NCI-H187 treated with DMSO at 0.1 percent for 48 hours (cell line): ENCODE data around the gene C16orf92.
"Not testable (repeated sequence)": the region's sequence is repeated elsewhere in the genome, so short reads cannot be mapped to it uniquely, and the experiment has no call there.

Source experiments
- DNase-seq: peaks from one replicate; lab custom pipeline; 2025; lab: John Stamatoyannopoulos, UW

Gene C16orf92

DNA sequence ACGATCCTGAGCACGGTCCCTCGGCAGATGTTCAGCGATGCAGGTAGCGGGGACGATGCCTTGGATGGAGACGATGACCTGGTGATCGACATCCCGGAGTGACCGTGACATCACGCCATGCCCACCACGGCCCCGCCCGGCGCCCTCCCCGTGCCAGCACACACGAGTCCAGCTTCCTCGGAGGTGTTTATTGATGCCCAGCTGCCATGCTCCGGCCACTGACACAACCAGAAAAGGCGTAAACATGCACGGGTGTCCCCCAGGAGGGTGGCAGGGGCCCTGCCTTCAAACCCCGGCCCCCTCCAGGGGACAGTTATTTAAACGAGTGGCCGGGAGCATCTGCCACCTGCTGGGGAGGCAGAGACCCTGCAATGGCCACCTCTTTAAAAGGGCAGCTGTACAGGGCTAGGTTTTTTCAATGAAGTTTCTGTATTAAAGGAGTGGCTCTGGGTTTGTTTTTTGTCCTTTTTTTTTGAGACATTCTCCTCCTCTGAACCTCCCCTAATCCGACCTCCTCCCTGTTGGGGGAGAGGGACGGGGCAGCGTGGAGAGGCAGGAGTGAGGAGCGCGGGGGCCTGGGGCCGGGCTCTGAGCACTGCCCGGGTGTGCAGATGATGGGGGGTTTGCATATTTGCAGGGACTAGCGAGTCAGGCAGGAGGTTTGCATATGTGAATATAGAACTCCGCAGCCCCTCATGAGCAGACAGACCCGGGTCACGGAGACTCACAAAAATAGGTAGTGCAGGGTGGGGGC is 17.5 kb upstream of the C16orf92 start:
- DNase-seq, result no peak

DNA sequence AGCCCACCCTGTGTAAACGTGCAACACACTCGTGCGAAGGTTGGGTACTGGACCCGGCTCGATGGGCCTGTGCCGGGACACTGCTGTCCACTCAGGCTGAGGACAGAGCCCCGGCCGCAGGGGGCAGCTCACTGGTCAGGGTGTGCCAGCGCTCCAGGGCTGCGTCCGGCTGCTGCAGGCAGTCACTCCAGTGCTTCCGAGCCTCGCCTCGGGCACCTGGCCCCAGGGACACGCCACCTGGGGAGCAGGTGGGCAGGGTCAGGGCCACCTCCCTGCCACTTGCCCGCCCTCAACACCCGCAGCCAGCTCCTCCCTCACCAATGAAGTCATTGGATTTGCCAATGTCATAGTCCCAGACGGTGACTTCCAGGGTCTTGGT is 16.9 kb upstream of the C16orf92 start:
- DNase-seq, result no peak

DNA sequence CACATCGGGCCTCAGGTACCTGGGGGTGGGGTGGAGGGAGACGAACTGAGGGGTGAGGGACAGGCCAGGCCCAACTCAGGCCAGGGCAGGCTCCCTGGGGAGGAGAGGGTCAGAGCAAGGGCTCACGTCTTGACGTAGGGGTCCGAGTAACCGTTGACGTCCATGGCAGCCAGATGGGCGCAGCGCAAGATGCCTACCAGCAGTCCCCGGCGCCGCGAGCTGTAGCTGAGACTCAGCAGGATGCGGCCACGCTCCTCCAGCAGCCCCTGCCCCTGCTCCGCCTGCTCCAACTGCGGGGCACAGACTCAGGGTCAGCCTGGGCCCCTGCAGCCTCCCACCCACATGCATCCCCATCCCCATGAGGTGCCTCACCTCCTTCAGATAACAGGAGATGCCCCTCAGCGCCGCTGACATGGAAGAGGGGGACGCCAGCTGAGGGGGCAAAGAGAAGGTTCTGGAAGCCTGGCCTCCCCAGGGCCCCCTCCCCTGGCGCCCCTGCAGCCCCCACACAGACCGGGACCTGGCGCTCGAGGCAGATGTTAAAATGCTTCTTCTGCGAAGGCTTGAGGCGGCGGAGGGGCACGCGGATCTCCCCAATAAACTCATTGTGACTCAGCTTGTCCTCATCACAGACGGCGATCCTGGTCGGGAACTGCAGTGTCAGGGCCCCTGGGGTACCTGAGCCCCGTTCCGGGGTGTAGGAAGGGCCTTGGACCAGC is 16.2 kb upstream of the C16orf92 start:
- no peak for DNase-seq

DNA sequence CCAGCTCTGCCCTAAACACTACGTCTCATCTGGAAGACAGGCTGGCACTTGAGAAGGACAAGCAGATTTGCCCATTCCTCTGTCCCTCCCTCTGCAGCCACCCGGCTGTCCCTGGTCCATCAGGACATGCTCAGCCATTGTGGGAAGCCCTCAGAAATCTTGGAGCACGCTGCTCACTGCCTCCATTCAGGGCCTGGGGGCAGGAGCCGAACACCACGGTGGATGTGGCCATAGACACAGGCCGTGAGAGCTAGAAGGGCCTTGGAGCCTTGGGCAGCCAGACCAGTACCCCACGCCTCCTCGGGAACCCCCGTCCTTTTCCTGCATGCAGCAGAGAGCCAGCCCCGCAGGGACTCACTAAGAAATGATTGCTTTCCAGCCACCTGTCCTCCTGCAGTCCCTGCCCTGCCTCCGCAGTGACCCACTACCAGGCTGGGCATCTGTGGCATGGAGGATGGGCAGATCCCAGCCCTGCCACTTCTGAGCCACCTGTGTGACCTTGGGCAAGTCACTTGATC is 15.6 kb upstream of the C16orf92 start:
- DNase-seq, result no peak

DNA sequence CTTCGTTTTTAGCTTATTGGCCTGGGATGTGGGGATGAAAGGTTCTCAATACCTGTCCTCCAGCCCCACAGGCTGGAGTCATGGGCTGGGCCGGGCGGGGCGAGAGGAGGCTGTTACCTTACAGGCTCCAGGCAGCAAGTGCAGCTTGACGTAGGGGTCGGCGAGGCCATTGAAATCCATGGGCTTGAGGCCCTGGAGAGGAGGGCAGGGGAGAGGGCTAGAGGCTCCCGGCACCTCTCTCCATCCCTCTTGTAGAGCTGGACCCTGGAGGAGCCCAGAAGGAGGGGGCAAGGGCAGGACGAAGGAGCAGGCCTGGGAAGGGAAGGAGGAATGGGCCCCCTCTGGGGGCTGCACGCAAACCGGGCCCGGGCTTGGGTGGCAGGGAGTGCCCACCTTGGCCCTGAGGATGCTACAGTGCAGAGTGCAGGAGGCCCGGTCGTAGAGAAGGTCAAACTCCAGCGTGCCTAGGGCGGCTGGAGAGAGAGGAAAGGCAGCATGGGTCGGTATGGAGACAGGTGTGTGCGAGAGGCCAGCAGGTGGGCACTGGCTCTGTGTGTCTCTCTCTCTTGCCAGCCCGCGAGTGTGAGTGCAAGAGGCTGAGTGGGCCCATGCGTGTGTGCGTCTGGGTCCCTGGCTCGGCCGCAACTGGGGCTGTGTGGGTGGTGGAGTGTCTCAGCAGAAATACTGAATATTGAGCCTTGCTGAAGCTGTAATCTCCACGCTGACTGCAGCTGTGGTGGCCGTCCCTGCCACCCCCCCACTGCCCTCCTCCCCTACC is 13.7 kb upstream of the C16orf92 start:
- DNase-seq, result no peak

DNA sequence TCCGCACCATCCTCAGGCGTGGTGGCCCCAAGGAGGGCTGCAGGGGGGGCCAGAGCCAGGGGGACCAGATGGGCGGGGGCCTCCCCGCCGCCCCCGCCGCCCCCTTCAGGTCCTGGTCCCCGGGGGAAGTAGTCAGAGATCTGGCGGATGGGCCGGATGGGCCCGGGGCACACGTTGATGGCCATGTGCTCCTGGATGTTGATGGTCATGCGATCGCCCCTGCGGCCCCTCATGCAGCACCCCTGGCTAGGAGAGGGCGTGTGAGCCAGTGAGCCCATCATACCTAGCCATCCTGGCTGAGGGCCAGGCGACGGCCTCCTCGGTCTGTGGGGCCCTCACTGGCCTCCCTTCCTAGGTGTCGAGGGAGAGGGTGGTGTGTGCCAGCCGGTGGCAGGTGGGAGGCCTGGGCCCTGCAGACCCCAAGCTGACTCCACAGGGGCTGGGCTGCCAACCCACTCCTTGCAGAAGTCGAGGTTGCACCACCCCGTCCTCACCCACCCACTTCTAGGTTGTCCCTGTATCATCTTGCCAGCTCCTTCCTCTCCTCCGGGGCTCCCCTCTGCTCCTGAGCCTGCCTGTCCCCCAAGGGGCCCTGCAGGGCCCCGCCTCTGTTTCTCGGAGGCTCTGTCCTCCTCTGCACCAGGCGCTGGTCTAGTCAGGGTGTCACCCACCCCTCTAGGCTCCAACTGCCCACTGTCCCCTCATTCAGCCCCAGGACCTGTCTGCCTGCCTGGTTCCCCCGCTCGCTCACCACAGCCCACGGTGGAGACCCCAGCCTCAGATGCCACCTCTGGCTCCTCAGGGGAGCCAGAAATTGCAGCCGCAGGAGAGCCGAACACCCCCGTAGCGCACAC is 12.8 kb upstream of the C16orf92 start:
- no peak for DNase-seq

DNA sequence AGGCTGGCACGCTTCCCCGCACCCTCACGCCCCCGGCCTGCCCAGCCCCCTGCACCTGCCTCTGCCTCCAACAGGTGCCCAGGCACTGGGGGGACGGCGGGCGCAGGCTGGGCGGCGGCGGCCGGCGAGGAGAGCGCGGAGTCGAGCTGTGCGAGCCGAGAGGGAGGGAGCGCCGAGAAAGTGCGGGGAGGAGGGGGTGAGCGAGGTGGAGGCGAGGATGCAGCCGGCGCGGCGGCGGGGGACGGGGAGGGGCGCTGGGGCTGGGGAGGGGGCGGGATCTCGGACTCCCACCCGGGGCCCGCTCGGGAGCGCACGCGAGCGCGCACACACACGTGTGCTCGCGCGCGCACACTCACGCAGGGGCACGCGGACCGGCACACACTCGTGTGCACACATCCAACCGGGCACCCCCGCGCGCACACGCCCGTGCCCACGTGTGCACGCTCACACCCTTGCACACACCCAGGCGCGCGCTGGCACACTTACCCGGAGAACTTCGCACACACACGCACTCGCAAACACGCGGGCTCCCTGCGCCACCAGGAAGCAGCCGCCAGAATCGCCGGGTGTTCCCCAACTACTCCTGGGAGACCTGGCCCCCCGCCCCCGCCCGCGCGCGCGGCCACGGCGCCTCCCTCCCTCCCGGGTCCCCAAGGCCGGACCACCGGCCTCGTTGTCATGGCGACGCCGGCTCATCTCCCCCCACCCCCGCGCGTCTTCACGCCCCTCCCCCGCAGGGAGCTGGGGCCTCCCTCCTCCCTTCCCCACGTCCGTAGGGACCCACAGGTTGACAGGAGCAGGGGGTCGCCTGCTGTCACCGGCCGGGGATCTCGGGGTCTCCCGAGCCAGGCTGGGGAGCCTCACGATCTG is 11.9 kb upstream of the C16orf92 start, which contains the start of gene DOC2A:
TSS of gene DOC2A (minus strand) at position 184 of the 870 bp plus-strand sequence. CDS start 805 bp downstream, outside the sequence.
- no peak for DNase-seq

DNA sequence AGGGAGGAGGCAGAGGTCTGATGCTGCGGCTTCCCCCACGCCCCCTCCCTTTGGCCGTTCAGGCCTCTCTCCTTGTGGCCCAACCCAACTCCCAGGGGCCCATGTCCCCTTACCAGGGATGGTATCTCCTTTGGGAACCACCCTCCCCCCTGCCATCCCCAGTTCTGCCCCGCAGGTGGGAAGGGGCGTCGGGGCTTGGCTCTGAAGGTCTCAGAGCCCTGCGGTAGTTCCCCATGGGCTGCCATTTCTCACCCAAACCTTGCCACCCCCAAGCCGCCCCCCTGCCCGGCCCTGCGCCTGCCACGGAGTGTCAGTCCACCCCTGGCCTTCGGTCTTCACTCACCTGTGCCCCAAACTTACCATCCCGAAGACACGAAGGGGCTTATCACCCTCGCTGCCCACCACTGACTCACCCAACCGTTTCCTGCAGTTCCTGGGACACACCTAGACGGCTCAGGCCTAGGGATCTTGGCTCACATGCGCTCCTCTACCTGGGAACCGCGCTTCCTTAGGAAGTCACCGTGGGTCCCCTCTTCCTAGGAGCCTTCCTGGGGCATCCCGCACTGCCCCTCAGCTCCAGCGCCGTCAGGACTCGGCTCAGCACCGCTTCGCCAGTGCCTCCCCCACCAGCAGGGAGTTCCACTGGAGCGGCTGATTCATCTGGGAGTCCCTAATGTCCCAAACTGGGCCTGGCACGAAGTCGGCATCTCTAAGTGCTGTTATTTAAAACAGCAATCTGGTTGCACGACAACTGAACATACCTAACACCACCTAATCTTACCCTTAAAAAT is 11.1 kb upstream of the C16orf92 start:
- DNase-seq, result no peak

DNA sequence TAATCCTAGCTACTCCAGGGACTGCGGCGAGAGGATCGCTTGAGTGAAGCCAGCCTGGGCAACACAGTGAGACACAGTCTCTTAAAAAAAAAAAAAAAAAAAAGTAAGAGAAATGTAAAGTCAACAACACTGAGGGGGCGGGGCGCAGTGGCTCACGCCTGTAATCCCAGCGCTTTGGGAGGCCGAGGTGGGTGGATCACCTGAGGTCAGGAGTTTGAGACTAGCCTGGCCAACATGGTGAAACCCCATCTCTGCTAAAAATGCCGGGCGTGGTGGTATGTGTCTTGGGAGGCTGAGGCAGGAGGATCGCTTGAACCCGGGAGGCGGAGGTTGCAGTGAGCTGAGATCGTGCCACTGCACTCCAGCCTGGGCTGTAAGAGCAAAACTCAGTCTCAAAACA is 10.4 kb upstream of the C16orf92 start:
- not testable (repeated sequence) for DNase-seq

DNA sequence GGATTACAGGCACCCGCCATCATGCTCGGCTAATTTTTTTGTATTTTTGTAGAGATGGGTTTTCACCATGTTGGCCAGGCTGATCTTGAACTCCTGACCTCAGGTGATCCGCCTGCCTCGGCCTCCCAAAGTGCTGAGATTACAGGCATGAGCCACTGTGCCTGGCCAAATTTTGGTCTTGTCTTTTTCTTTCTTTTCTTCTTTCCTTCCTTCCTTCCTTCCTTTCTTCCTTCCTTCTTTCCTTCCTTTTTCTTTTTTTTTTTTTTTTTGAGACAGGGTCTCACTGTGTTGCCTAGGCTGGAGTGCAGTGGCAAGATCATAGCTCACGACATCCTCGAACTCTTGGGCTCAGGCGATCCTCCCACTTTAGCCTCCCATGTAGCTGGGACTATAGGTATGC is 7.5 kb upstream of the C16orf92 start:
- not testable (repeated sequence) for DNase-seq

DNA sequence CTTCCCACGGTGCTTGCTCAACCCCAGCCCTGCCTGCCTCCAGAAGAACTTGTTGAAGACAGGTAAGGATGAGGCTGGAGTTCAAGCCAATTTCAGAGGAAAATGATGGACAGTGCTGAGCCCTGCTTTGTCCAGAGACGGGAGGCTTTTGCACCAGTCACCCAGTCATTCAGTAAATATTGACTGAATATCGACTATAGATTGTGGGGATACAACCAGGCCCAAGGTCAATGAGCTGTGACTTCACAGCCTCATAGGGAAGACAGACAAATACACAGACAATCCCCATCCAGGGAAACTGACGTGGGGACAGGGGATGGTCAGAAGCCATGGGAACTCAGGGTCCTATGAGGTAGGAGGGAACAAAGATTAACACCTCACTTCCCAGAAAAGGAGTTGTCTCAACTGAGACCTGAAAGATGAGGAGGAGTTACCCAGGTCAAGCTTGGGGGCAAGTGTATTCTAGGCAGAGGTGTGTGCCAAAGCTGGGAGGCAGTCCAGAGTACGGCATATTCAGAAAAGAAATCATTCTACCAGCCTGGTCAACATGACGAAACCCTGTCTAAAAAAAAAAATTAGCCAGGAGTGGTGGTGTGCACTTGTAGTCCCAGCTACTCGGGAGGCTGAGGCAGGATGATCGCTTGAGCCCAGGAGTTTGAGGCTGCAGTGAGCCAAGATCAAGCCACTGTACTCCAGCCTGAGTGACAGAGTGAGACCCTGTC is 6.3 kb upstream of the C16orf92 start:
- no peak for DNase-seq

DNA sequence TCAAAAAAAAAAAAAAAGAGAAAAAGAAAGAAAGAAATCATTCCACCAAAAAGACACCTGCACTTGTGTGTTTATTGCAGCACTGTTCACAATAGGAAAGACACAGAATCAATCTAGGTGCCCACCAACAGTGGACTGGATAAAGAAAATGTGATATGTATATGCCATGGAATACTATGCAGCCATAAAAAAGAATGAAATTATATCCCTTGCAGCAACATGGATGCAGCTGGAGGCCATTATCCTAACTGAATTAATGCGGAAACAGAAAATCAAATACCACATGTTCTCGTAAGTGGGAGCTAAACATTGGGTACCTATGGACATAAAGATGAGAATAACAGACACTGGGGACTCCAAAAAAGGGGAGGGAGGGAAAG is 5.7 kb upstream of the C16orf92 start:
- no peak for DNase-seq

DNA sequence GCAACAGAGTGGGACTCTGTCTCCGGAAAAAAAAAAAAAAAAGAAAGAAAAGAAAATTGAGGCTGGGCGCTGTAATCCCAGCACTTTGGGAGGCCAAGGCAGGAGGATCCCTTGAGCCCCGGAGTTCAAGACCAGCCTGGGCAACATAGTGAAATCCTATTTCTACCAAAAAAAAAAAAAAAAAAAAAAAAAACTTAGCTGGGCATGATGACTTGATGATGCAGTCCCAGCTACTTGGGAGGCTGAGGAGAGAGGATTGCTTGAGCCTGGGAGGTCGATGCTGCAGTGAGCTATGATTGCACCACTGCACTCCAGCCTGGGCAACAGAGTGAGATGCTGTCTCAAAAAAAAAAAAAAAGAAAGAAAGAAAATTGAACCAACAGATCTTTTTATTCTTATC is 5.1 kb upstream of the C16orf92 start:
- not testable (repeated sequence) for DNase-seq

DNA sequence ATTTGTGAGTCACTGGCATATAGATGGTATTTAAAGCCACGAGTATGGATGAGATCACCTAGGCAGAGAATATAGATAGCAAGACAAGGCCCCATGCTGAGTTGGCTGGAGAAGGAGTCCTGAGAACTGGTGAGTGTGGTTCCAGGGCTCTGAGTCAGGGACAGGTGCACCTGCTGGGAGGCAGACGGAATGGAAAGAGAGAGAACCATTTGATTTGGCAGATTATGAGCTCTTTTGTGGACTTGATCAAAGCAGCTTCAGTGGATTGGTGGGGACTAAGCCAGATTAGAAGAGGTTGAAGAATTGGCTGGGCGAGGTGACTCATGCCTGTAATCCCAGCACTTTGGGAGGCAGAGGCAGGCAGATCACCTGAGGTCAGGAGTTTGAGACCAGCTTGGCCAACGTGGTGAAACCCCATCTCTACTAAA is 4.3 kb upstream of the C16orf92 start:
- DNase-seq, result no peak

DNA sequence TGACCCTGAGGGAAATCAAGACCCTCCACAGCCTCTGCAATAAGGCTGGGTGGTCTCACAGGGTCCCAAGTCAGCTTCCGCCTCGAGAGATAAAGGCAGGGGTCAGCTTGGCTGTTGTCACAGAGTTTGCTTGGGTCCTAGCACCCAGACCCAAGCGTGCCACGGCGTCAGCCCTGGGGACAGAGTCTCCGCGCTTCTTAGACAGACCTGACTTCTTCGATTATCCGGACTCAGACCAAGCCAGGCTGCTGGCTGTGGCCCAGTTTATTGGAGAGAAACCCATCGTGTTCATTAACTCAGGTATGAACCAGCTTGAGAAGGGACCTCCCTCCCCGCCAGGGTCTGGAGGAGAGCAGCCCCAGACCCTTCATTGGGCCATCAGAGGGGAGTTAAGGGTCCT is 588 bp downstream of the C16orf92 start:
- DNase-seq, result no peak

DNA sequence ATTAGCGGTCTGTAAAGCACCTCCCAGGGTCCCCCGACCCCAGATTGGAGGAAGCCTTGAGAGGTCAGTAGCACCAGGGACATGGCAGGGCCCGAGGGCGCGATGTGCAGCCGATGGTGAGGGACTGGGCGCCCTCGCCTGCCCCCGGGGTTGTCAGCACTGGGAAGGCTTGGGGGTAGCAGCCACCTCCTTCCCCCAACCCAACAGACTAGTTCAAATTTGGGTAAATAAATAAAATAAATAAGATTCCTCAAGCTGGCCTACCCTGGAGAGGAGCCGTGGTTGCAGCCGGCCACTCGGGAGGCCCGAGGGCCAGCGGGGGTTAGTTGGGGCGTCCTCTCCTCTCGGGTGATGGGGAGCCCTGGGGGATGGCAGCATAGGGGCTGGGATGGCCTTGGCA is 1.5 kb downstream of the C16orf92 start:
- DNase-seq, result no peak

DNA sequence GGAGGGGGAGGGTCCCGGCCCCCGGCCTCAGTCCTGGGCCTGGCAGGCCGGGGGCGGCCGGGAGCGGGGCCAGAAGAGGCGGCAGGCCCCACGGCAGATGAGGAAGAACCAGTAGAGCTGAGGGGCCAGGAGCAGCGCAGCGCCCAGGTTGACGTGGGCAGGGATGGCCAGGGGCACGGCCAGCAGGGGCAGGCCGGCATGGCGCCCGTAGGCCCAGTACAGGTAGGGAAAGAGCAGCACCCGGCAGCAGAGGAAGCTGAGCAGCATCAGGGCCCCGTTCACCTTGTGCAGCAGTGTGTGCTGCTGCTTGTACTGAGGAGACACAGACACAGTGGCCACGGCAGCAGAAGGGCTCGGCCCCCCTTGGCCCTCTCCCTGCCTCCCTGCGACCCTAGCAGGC is 2.2 kb downstream of the C16orf92 start:
- DNase-seq, result no peak

DNA sequence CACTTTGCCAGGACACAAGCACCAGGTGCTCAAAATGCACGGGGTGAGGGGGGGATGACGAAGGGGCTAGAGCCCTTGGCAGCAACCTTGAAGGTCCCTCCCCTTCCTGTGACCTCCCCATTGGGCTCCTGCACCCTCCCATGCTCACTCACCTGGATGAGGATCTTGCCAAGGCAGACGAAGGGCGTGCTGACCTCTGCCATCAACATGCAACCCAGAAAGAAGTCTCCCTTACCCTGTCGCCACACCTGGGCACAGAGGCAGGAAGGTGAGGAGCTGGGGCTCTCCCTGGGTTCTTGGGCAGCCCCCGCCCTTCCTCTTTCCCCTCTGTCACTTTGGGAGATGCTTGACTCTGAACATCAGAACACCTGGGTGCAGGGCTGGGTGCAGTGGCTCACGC is 2.6 kb downstream of the C16orf92 start:
- no peak for DNase-seq

DNA sequence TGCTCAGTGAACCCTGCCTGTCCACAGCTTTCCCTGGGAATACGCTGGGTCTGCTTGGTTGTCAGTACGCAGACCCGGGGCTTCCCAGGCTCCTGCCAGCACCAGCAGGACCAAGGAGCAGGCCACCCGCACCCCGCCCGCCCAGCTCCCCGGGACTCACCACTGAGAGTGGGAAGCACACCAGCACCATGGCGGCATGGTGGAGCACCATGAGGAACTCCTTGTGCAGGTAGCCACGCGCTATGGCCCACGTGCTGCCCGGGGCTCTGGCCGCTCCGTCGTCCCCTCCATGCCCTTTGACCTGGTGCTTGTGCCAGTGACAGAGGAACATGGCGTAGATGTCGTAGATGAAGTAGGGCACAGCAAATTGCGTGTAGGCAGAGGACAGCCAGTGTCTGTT is 3.5 kb downstream of the C16orf92 start:
- no peak for DNase-seq
